A549 (cell line): ENCODE measurements around the gene BCL2L2. TPM values are rescaled to one million over a fixed set of nuclear protein-coding genes. Genes with fewer than 3 reads are reported as not detected.

ENCODE experiments used
- ATAC-seq, 2 experiments: fragments of 200-7000 bp in 1 of 2; fragments of >200 bp in 1 of 2; cut with Nextera tagmentation in 1 of 2; cut with Tn5 transposase in 1 of 2; 3 replicates each; pipeline versions ENCODE4 v1.8.0 to v1.9.1; 2018 to 2020; ENCODE audit warnings: mild to moderate bottlenecking in 1 of 2, moderate library complexity in 1 of 2
- CTCF ChIA-PET: fragments of 300-600 bp; sonication (Branson Sonifier 250); formaldehyde crosslinking; extraction: SDS; loops from one replicate; lab custom pipeline; 2021; ENCODE audit warnings: antibody characterized with exemption, inconsistent platforms; lab: Yijun Ruan, JAX
- POLR2A ChIA-PET: fragments of 350-600 bp; formaldehyde crosslinking; extraction: SDS; loops from one replicate; lab custom pipeline; 2021; ENCODE audit warnings: antibody characterized with exemption, inconsistent platforms; lab: Yijun Ruan, JAX
- DNase-seq, 2 experiments: peaks; one replicate each; pipeline versions ENCODE4 v3.0.0 to v3.0.0-alpha.2; 2011 to 2016; ENCODE audit warnings: low read depth in 1 of 2, low spot score in 1 of 2
- FAIRE-seq: peaks from 2 replicates; lab custom pipeline; 2011; peaks lifted over from hg19 to GRCh38; lab: Jason Lieb, UNC
- H3K27ac ChIP-seq, 2 experiments: fragments of >200 bp; sonication (Bioruptor Twin); formaldehyde crosslinking; 3 replicates each; pipeline ENCODE4 v1.5.1; 2016 to 2017
- H3K4me1 ChIP-seq: fragments of >200 bp; sonication (Bioruptor Twin); formaldehyde crosslinking; 3 replicates; pipeline ENCODE4 v1.6.1; 2016
- H3K4me2 ChIP-seq: fragments of >200 bp; sonication (Bioruptor Twin); formaldehyde crosslinking; 3 replicates; pipeline ENCODE4 v1.6.1; 2016
- H3K4me3 ChIP-seq: fragments of >200 bp; sonication (Bioruptor Twin); formaldehyde crosslinking; 3 replicates; pipeline ENCODE4 v1.5.1; 2016
- H3K9me3 ChIP-seq: fragments of >200 bp; sonication (Bioruptor Twin); formaldehyde crosslinking; 3 replicates; pipeline ENCODE4 v1.6.1; 2016
- BHLHE40 ChIP-seq: IDR thresholded peaks from 2 replicates; pipeline ENCODE4 v1.6.1; 2012; ENCODE audit warnings: low read depth, low read length, inconsistent platforms
- CBX8 ChIP-seq: fragments of 200-600 bp; sonication (generic); IDR thresholded peaks from 2 replicates; pipeline ENCODE4 v1.6.1; 2016
- CHD2 ChIP-seq: fragments of 150-350 bp; IDR thresholded peaks from 2 replicates; pipeline ENCODE4 v1.6.1; 2014; ENCODE audit warnings: low read length; ENCODE audit not compliant: partially characterized antibody
- EHF ChIP-seq: fragments of 250-450 bp; sonication (Bioruptor Pico); IDR thresholded peaks from 2 replicates; pipeline ENCODE4 v1.5.0; 2020; ENCODE audit warnings: mild to moderate bottlenecking
- EHMT2 ChIP-seq: fragments of 200-600 bp; sonication (generic); IDR thresholded peaks from 2 replicates; pipeline ENCODE4 v1.6.1; 2016; ENCODE audit warnings: antibody characterized with exemption, low read depth, mild to moderate bottlenecking, moderate library complexity
- EP300 ChIP-seq, 2 experiments: fragments of >200 bp; sonication (Bioruptor Twin); formaldehyde crosslinking; IDR thresholded peaks; 2 replicates in 1 of 2; 3 replicates in 1 of 2; pipeline ENCODE4 v1.6.1; 2016 to 2017
- FOSL2 ChIP-seq, 2 experiments: fragments of 450-650 bp in 1 of 2; fragments of >200 bp in 1 of 2; sonication (Bioruptor Twin) in 1 of 2; formaldehyde crosslinking; IDR thresholded peaks; 2 replicates each; pipeline versions ENCODE4 v1.5.0 to v1.6.1; 2016 to 2020; ENCODE audit warnings: mild to moderate bottlenecking in 1 of 2, moderate library complexity in 1 of 2
- FOXS1 ChIP-seq: fragments of 250-450 bp; sonication (Bioruptor Pico); IDR thresholded peaks from 2 replicates; pipeline ENCODE4 v1.5.0; 2020; ENCODE audit warnings: mild to moderate bottlenecking, moderate library complexity
- GATA3 ChIP-seq: IDR thresholded peaks from 2 replicates; pipeline ENCODE4 v1.6.1; 2012; ENCODE audit warnings: borderline replicate concordance
- HDAC2 ChIP-seq: fragments of 200-600 bp; sonication (generic); IDR thresholded peaks from 2 replicates; pipeline ENCODE4 v1.6.1; 2016
- HEYL ChIP-seq: fragments of 250-450 bp; sonication (Bioruptor Pico); IDR thresholded peaks from 2 replicates; pipeline ENCODE4 v1.8.0; 2021; ENCODE audit warnings: mild to moderate bottlenecking, moderate library complexity
- HOXA7 ChIP-seq: fragments of 250-450 bp; sonication (Bioruptor Pico); IDR thresholded peaks from 2 replicates; pipeline ENCODE4 v1.5.0; 2020; ENCODE audit warnings: mild to moderate bottlenecking, moderate library complexity
- KDM1A ChIP-seq: fragments of 200-600 bp; sonication (generic); IDR thresholded peaks from 2 replicates; pipeline ENCODE4 v1.6.1; 2016; ENCODE audit warnings: low read depth, mild to moderate bottlenecking
- KDM5A ChIP-seq: fragments of 200-600 bp; sonication (generic); IDR thresholded peaks from 2 replicates; pipeline ENCODE4 v1.6.1; 2016; ENCODE audit warnings: antibody characterized with exemption, mild to moderate bottlenecking
- MAFK ChIP-seq: fragments of 450-650 bp; IDR thresholded peaks from 2 replicates; pipeline ENCODE4 v1.6.1; 2014; ENCODE audit not compliant: partially characterized antibody
- MYC ChIP-seq: IDR thresholded peaks from 2 replicates; pipeline ENCODE4 v1.6.1; 2012; ENCODE audit warnings: mild to moderate bottlenecking, inconsistent platforms, low read length, improper control_type of control experiment, borderline replicate concordance
- NPAS2 ChIP-seq: fragments of 250-450 bp; sonication (Bioruptor Pico); IDR thresholded peaks from 2 replicates; pipeline ENCODE4 v1.8.0; 2022; ENCODE audit warnings: mild to moderate bottlenecking, moderate library complexity, borderline replicate concordance
- NR3C1 ChIP-seq: fragments of >200 bp; sonication (Bioruptor Twin); formaldehyde crosslinking; IDR thresholded peaks from 3 replicates; pipeline ENCODE4 v1.6.1; 2017
- PHF8 ChIP-seq: fragments of 200-600 bp; sonication (generic); IDR thresholded peaks from 2 replicates; pipeline ENCODE4 v1.6.1; 2016; ENCODE audit warnings: low read depth, mild to moderate bottlenecking, antibody characterized with exemption, moderate library complexity, borderline replicate concordance
- RARB ChIP-seq: fragments of 250-450 bp; sonication (Bioruptor Pico); IDR thresholded peaks from 2 replicates; pipeline ENCODE4 v1.8.0; 2021; ENCODE audit warnings: mild to moderate bottlenecking, moderate library complexity
- RFX5 ChIP-seq: fragments of 450-650 bp; IDR thresholded peaks from 2 replicates; pipeline ENCODE4 v1.7.1; 2014; ENCODE audit warnings: antibody characterized with exemption, mild to moderate bottlenecking, moderate library complexity
- ZSCAN20 ChIP-seq: fragments of 250-450 bp; sonication (Bioruptor Pico); IDR thresholded peaks from 2 replicates; pipeline ENCODE4 v1.8.0; 2022; ENCODE audit warnings: mild to moderate bottlenecking, moderate library complexity
- WGBS: methylation state at CpG from one replicate; pipeline ENCODE4 v1.1.6; 2017; ENCODE audit errors: missing lambda C conversion rate; 5-methylcytosine and 5-hydroxymethylcytosine counted together
- polyA plus RNA-seq, 4 experiments: library from polyadenylated mRNA; depleted of rRNA in 3 of 4; stranded (reverse); fragments of >200 nt; fragmentation: RNase III in 1 of 4; extraction: RNeasy Plus Mini Kit Qiagen cat#74134 plus additional on column Dnase treatment in 1 of 4; gene quantifications; 2 replicates in 3 of 4; 3 replicates in 1 of 4; pipeline ENCODE4 v1.2.3, GENCODE V29; 2011 to 2017
- TF ChIP-seq, protein P1 (sequence below): fragments of 450-650 bp; IDR thresholded peaks from 2 replicates; pipeline ENCODE4 v1.6.1; 2014; ENCODE audit warnings: antibody characterized with exemption
- TF ChIP-seq, protein P2 (sequence below): fragments of >200 bp; sonication (Bioruptor Twin); formaldehyde crosslinking; IDR thresholded peaks from 3 replicates; pipeline ENCODE4 v1.5.1; 2016
- TF ChIP-seq, protein P3 (sequence below): IDR thresholded peaks from 2 replicates; pipeline ENCODE4 v1.6.1; 2012
- TF ChIP-seq, protein P4 (sequence below): fragments of 150-350 bp; IDR thresholded peaks from 2 replicates; pipeline ENCODE4 v1.6.1; 2014; ENCODE audit warnings: low read depth, mild to moderate bottlenecking, low read length
- TF ChIP-seq, protein P5 (sequence below): fragments of 250-450 bp; sonication (Bioruptor Pico); IDR thresholded peaks from 2 replicates; pipeline ENCODE4 v1.5.0; 2021; ENCODE audit warnings: mild to moderate bottlenecking, moderate library complexity, borderline replicate concordance

BCL2L2 gene
- polyA plus RNA-seq, 2 of the 4 experiments (the other 2 are of a cell fraction) = 17.8 to 25.4 TPM

DNA sequence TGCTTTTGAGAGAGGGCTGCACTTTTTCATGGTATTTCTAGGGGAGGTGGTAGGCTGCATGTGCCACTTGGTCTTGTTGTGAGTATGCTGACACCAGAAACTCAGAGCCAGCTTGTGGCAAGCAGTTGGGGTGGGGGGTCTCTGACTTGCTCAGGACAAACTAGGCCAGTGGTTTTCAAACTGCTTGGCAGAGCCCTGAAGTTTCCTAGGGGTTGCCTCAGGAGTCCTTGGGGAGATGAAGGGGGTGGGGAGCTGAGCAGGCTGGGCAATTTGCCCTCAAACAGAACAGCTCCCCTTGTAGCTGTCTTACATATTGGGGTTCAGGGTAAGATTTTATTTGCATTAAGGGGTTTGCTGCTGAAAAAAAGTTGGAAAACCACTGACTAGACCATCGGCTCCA is 3.9 kb downstream of the BCL2L2 start:
- Histone ChIP-seq H3K4me1 (peaks cover 24% of the 10 kb centered on the region), H3K4me2 (no peak overlapping the region), H3K27ac (no peak overlapping the region), H3K9me3 (no peaks in the 10 kb centered on the region), H3K4me3 (no peak overlapping the region)
- ChIA-PET POLR2A (interaction anchor here (1.2 to 1.4 kb wide), 2 partner anchors 8 to 11 kb away, joined by 5 read pairs; partner anchors contain the start of genes PABPN1 and PPP1R3E), CTCF (interaction anchor here (1.0 to 2.9 kb wide), 6 partner anchors 9 to 216 kb away, joined by 3 to 15 read pairs (median 4); partner anchors contain the start of genes ACIN1, C14orf119, PABPN1 and PPP1R3E)
- WGBS = 82% methylated on average over 1 of the region's 1 CpG
- no peak for ATAC-seq
- TF ChIP-seq EHMT2 = no peak
- no peak for DNase-seq
- no peak for FAIRE-seq

DNA sequence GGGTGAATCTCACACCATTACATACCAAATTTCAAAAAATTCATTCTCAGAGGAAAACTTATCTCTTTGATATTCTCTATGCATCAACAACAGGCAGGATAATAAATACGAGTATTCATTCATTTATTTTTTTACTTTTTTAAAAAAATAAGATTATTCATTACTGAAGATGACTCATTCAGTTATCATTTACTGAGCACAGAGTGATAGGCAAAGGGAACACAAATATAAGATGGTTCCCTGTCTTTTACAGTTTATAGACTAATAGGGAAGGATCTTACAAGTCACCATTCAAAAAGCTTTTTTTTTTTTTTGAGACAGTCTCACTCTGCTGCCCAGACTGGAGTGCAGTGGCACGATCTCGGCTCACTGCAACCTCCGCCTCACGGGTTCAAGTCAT is 9.7 kb downstream of the BCL2L2 start:
- ChIA-PET CTCF (interaction anchor here (0.6 to 1.6 kb wide), 2 partner anchors 21 to 24 kb away, joined by 3 to 6 read pairs; no protein-coding TSS in a partner anchor), POLR2A (interaction anchor here (0.6 to 1.2 kb wide), 2 partner anchors 9 to 798 kb away, joined by 3 to 6 read pairs; partner anchors contain the start of genes BCL2L2, DCAF11 and NRL)
- H3K9me3 ChIP-seq = no peaks in the 10 kb centered on the region
- no peak for FAIRE-seq
- 86% methylated on average over 5 of the region's 5 CpGs for WGBS
- no peak for DNase-seq
- TF ChIP-seq CHD2 (no peak), NR3C1 (no peak), FOSL2 (IDR thresholded peaks at IDR 0.05) (no peak), FOSL2 (CRISPR knock-in tag; IDR thresholded peaks at IDR 0.05) (no peak), PHF8 (no peak), BHLHE40 (no peak), HOXA7 (CRISPR knock-in tag) (no peak), NPAS2 (CRISPR knock-in tag) (no peak), RFX5 (no peak), HDAC2 (no peak), RARB (CRISPR knock-in tag) (no peak)
- TF ChIP-seq, protein P1, sequence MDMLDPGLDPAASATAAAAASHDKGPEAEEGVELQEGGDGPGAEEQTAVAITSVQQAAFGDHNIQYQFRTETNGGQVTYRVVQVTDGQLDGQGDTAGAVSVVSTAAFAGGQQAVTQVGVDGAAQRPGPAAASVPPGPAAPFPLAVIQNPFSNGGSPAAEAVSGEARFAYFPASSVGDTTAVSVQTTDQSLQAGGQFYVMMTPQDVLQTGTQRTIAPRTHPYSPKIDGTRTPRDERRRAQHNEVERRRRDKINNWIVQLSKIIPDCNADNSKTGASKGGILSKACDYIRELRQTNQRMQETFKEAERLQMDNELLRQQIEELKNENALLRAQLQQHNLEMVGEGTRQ = no peak
- TF ChIP-seq, protein P2, sequence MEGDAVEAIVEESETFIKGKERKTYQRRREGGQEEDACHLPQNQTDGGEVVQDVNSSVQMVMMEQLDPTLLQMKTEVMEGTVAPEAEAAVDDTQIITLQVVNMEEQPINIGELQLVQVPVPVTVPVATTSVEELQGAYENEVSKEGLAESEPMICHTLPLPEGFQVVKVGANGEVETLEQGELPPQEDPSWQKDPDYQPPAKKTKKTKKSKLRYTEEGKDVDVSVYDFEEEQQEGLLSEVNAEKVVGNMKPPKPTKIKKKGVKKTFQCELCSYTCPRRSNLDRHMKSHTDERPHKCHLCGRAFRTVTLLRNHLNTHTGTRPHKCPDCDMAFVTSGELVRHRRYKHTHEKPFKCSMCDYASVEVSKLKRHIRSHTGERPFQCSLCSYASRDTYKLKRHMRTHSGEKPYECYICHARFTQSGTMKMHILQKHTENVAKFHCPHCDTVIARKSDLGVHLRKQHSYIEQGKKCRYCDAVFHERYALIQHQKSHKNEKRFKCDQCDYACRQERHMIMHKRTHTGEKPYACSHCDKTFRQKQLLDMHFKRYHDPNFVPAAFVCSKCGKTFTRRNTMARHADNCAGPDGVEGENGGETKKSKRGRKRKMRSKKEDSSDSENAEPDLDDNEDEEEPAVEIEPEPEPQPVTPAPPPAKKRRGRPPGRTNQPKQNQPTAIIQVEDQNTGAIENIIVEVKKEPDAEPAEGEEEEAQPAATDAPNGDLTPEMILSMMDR = no peak
- no peak for ATAC-seq
- no peak overlapping the region for H3K4me3 ChIP-seq
- peaks cover 9% of the 10 kb centered on the region for H3K4me1 ChIP-seq
- H3K4me2 ChIP-seq = no peak overlapping the region
- H3K27ac ChIP-seq = no peak overlapping the region

DNA sequence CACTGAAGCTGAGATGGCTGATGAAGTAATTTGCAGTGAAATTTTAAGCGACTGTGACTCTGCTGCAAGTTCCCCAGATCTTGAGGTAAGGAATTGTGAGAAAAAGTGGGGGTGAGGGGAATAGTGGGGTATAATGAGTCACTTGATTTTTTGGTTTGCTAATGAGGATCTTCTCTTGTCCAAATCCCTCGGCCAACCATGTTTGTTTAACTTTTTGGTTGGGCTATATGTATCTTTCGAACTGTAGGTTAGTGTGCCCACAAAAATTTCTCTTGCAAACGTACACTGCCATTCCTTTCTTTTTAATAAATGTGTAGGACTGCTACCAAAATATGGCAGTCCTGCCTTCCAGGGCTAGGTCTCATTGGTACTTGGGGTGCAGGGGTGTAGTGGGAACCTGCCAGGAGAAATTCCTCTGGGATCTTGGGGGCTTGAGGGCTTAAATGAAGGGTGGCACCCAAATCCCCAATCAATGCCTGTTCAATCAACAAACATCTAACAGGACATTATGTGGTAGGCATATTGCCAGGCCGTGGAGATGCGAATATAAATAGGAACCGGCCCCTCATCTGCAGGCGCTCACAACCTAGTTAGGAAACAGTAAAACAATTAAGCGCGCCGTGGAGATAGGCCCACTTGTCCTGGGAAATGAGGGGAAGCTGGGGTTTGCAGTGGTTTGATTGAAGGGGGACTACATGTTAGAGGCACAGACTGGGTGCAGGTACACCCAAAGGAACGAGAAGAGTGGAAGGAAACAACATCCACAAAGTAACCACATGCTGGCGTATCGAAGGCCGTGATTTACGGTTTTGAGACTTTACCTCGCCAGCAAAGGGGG is 13.3 kb downstream of the BCL2L2 start:
- ChIA-PET POLR2A (interaction anchor here (1.1 to 3.2 kb wide), 7 partner anchors 13 to 236 kb away, joined by 4 to 64 read pairs (median 13); partner anchors contain the start of genes ACIN1, BCL2L2, C14orf119 and HOMEZ), CTCF (interaction anchor here (0.6 to 5.2 kb wide), 9 partner anchors 10 to 60 kb away, joined by 3 to 30 read pairs (median 8); partner anchors contain the start of genes BCL2L2 and PPP1R3E)
- ATAC-seq (no peak), FAIRE-seq (no peak), DNase-seq (no peak)
- Histone ChIP-seq H3K9me3 (no peaks in the 10 kb centered on the region), H3K4me3 (peak overlapping the region; percentile 37), H3K4me1 (peaks cover 24% of the 10 kb centered on the region), H3K27ac (peak overlapping the region; percentile 83 to 91), H3K4me2 (peak overlapping the region; percentile 78)
- WGBS = 94% methylated on average over 17 of the region's 17 CpGs
- TF ChIP-seq CBX8 (no peak), KDM1A (no peak), HEYL (no peak), MYC (no peak), KDM5A (no peak), EHF (CRISPR knock-in tag) (no peak), HDAC2 (no peak), EP300 (IDR thresholded peaks at IDR 0.05) (no peak), FOXS1 (no peak), ZSCAN20 (CRISPR knock-in tag) (no peak), MAFK (no peak), GATA3 (no peak)
- TF ChIP-seq, protein P3, sequence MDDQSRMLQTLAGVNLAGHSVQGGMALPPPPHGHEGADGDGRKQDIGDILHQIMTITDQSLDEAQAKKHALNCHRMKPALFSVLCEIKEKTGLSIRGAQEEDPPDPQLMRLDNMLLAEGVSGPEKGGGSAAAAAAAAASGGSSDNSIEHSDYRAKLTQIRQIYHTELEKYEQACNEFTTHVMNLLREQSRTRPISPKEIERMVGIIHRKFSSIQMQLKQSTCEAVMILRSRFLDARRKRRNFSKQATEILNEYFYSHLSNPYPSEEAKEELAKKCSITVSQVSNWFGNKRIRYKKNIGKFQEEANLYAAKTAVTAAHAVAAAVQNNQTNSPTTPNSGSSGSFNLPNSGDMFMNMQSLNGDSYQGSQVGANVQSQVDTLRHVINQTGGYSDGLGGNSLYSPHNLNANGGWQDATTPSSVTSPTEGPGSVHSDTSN = no peak
- TF ChIP-seq, protein P4, sequence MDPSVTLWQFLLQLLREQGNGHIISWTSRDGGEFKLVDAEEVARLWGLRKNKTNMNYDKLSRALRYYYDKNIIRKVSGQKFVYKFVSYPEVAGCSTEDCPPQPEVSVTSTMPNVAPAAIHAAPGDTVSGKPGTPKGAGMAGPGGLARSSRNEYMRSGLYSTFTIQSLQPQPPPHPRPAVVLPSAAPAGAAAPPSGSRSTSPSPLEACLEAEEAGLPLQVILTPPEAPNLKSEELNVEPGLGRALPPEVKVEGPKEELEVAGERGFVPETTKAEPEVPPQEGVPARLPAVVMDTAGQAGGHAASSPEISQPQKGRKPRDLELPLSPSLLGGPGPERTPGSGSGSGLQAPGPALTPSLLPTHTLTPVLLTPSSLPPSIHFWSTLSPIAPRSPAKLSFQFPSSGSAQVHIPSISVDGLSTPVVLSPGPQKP = no peak
- TF ChIP-seq, protein P5, sequence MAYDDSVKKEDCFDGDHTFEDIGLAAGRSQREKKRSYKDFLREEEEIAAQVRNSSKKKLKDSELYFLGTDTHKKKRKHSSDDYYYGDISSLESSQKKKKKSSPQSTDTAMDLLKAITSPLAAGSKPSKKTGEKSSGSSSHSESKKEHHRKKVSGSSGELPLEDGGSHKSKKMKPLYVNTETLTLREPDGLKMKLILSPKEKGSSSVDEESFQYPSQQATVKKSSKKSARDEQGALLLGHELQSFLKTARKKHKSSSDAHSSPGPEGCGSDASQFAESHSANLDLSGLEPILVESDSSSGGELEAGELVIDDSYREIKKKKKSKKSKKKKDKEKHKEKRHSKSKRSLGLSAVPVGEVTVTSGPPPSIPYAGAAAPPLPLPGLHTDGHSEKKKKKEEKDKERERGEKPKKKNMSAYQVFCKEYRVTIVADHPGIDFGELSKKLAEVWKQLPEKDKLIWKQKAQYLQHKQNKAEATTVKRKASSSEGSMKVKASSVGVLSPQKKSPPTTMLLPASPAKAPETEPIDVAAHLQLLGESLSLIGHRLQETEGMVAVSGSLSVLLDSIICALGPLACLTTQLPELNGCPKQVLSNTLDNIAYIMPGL = no peak
